GM10248 (cell line): ENCODE data around the gene CYBB.
A peak's percentile ranks its signal among the peaks of the same experiment; 100 is the strongest.

ENCODE experiments used
- CTCF ChIA-PET: fragments of 300-600 bp; sonication (Branson Sonifier 250); formaldehyde crosslinking; extraction: SDS; loops from one replicate; lab custom pipeline; 2021; ENCODE audit warnings: antibody characterized with exemption; lab: Yijun Ruan, JAX
- POLR2A ChIA-PET: fragments of 350-650 bp; sonication (Branson Sonifier 250); formaldehyde crosslinking; extraction: SDS; loops from one replicate; lab custom pipeline; 2020; ENCODE audit warnings: antibody characterized with exemption; lab: Yijun Ruan, JAX
- DNase-seq: peaks from one replicate; pipeline ENCODE4 v3.0.0; 2012; ENCODE audit errors: extremely low spot score
- TF ChIP-seq, protein P1 (sequence below): IDR thresholded peaks from 2 replicates; pipeline ENCODE4 v1.5.1; 2012; ENCODE audit warnings: mild to moderate bottlenecking, low read depth; ENCODE audit errors: extremely low read depth, missing control alignments, control extremely low read depth

Gene CYBB

GRCh38 chrX:37817176-37817575 lies 37.3 kb downstream of the CYBB start:
- CTCF ChIA-PET: interaction anchor here (0.8 to 1.4 kb wide), 4 partner anchors 8 to 510 kb away, joined by 3 to 8 read pairs (median 4); partner anchors contain the start of gene RPGR
- TF ChIP-seq, protein P1, sequence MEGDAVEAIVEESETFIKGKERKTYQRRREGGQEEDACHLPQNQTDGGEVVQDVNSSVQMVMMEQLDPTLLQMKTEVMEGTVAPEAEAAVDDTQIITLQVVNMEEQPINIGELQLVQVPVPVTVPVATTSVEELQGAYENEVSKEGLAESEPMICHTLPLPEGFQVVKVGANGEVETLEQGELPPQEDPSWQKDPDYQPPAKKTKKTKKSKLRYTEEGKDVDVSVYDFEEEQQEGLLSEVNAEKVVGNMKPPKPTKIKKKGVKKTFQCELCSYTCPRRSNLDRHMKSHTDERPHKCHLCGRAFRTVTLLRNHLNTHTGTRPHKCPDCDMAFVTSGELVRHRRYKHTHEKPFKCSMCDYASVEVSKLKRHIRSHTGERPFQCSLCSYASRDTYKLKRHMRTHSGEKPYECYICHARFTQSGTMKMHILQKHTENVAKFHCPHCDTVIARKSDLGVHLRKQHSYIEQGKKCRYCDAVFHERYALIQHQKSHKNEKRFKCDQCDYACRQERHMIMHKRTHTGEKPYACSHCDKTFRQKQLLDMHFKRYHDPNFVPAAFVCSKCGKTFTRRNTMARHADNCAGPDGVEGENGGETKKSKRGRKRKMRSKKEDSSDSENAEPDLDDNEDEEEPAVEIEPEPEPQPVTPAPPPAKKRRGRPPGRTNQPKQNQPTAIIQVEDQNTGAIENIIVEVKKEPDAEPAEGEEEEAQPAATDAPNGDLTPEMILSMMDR: no peak
- POLR2A ChIA-PET: no interaction called here
- DNase-seq: no peak

- POLR2A ChIA-PET: no interaction called here
- CTCF ChIA-PET: interaction anchor here (1.2 to 1.4 kb wide), 3 partner anchors 8 to 73 kb away, joined by 3 to 8 read pairs (median 5); no protein-coding TSS in a partner anchor
- DNase-seq: no peak
- TF ChIP-seq, protein P1: no peak
Observed at GRCh38 chrX:37817579-37817978, 37.7 kb downstream of the CYBB start.

GRCh38 chrX:37818031-37818430 lies 38.2 kb downstream of the CYBB start:
- CTCF ChIA-PET: interaction anchor here (1.2 to 1.9 kb wide), 3 partner anchors 35 to 74 kb away, joined by 3 to 13 read pairs (median 5); no protein-coding TSS in a partner anchor
- TF ChIP-seq, protein P1: no peak
- DNase-seq: peak; percentile 22
- POLR2A ChIA-PET: no interaction called here

DNA sequence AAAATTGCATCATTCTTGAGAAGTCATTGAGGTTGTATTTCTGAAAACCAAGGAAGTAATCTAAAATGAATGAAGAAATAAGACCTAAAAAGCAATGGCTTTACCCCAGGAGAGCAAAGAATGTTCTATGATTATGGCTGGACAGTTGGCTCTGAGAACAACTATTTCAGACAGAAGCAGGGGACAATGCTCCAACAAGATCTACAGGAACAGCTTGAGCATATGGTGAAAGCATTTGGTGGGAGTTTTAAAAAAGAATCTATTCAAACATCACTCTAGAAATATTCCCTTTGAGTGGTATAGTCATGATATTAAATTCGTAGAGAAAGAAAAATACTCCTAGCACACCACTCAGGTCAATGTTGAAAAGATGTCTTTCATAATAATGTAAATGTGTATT lies 40.8 kb downstream of the CYBB start:
- ChIA-PET CTCF (no interaction called here), POLR2A (no interaction called here)
- DNase-seq: no peak
- TF ChIP-seq, protein P1: no peak

GRCh38 chrX:37824491-37825214 lies 44.8 kb downstream of the CYBB start:
- TF ChIP-seq, protein P1: no peak
- no peak for DNase-seq
- ChIA-PET POLR2A (no interaction called here), CTCF (interaction anchor here (1.1 to 4.7 kb wide), 19 partner anchors 7 to 342 kb away, joined by 3 to 146 read pairs (median 8); no protein-coding TSS in a partner anchor)

DNA sequence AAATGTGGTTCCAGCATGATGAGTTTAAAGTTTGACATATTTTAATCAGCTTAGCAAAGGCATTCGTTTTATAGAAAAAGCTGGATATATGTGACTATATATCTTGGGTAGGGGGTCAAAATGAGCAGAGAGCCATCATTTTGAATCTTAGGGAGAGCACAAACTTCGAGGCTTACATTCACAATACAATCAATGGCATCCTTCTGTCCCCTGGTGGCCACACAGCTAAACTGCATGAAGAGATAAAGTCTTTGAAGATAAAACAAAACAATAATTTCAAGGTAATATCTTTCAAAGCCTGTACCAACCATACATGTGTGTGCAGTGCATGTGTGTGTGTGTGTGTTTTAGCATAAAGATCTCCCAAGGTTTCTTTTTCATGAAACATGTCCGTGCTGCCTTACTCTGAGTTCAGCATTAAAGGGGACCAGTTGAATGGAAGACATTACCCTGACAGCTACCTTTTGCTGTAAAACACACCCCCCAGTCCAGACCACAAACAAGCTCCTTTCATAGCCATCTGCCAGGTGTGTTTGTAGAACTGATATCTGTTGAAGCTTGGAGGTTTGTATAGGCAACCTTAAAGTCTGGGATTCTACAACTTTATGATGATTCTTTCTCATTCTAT lies 45.5 kb downstream of the CYBB start:
- TF ChIP-seq, protein P1: peak; percentile 78
- ChIA-PET CTCF (interaction anchor here (1.1 to 4.7 kb wide), 20 partner anchors 8 to 341 kb away, joined by 3 to 146 read pairs (median 7); no protein-coding TSS in a partner anchor), POLR2A (no interaction called here)
- DNase-seq: peak; percentile 17
